SK-N-SH (cell line): Measurements from ENCODE around the gene CHRNE. TPM values are rescaled to one million over a fixed set of nuclear protein-coding genes. Genes with fewer than 3 reads are reported as not detected.

Source experiments
- CTCF ChIA-PET: fragments of 300-600, 350-600 bp; formaldehyde crosslinking; extraction: SDS; loops from one replicate; lab custom pipeline; 2021; lab: Yijun Ruan, JAX
- POLR2A ChIA-PET: fragments of 350-600 bp; sonication (Branson Sonifier 250); formaldehyde crosslinking; extraction: SDS; loops from one replicate; lab custom pipeline; 2020; ENCODE audit warnings: antibody characterized with exemption, inconsistent platforms; lab: Yijun Ruan, JAX
- DNase-seq: peaks from one replicate; pipeline ENCODE4 v3.0.0; 2012
- H2AFZ ChIP-seq: fragments of 200-600 bp; sonication (generic); 2 replicates; pipeline ENCODE4 v1.8.1; 2016; ENCODE audit warnings: antibody characterized with exemption, mild to moderate bottlenecking, low read depth
- H3F3A ChIP-seq: fragments of 200-600 bp; sonication (generic); replicated peaks from 2 replicates; pipeline ENCODE3; 2016; ENCODE audit warnings: antibody characterized with exemption, mild to moderate bottlenecking; ENCODE audit not compliant: insufficient read depth
- H3K27ac ChIP-seq, 2 experiments: fragments of 200-500 bp in 1 of 2; fragments of 200-600 bp in 1 of 2; sonication (Bioruptor generic) in 1 of 2; sonication (generic), shearing (Covaris generic) in 1 of 2; 2 replicates each; pipeline versions ENCODE4 v1.5.1 to v1.6.1; 2014 to 2016; ENCODE audit warnings: low read depth in 2 of 2, inconsistent platforms in 1 of 2, low read length in 1 of 2, mild to moderate bottlenecking in 1 of 2, mixed read lengths in 1 of 2
- H3K27me3 ChIP-seq: fragments of 200-600 bp; sonication (generic), shearing (Covaris generic); 2 replicates; pipeline ENCODE4 v1.6.1; 2016; ENCODE audit warnings: mixed run types; ENCODE audit not compliant: insufficient read depth
- H3K36me3 ChIP-seq, 2 experiments: fragments of 200-500 bp in 1 of 2; fragments of 200-600 bp in 1 of 2; sonication (Bioruptor generic) in 1 of 2; sonication (generic) in 1 of 2; replicated peaks in 1 of 2; 2 replicates each; pipeline versions ENCODE3 to v1.5.1; 2014 to 2016; ENCODE audit warnings: low read length in 1 of 2, mild to moderate bottlenecking in 1 of 2; ENCODE audit not compliant: insufficient read depth in 2 of 2, control insufficient read depth in 1 of 2
- H3K4me1 ChIP-seq, 2 experiments: fragments of 200-500 bp in 1 of 2; fragments of 200-600 bp in 1 of 2; sonication (Bioruptor generic) in 1 of 2; sonication (generic), shearing (Covaris generic) in 1 of 2; 2 replicates each; pipeline versions ENCODE4 v1.5.1 to v1.6.1; 2014 to 2016; ENCODE audit warnings: low read depth in 1 of 2, low read length in 1 of 2, mixed run types in 1 of 2; ENCODE audit not compliant: insufficient read depth in 2 of 2, control insufficient read depth in 1 of 2
- H3K4me2 ChIP-seq: fragments of 200-600 bp; sonication (generic), shearing (Covaris generic); 2 replicates; pipeline ENCODE4 v1.6.1; 2017; ENCODE audit warnings: mixed run types
- H3K4me3 ChIP-seq, 2 experiments: fragments of 200-500 bp in 1 of 2; fragments of 200-600 bp in 1 of 2; sonication (Bioruptor generic) in 1 of 2; sonication (generic), shearing (Covaris generic) in 1 of 2; 2 replicates each; pipeline versions ENCODE4 v1.5.1 to v1.8.1; 2014 to 2016; ENCODE audit warnings: low read depth in 2 of 2, inconsistent platforms in 1 of 2, low read length in 1 of 2, mild to moderate bottlenecking in 1 of 2, mixed read lengths in 1 of 2, moderate library complexity in 1 of 2
- H3K79me2 ChIP-seq: fragments of 200-600 bp; sonication (generic); 2 replicates; pipeline ENCODE4 v1.8.1; 2017; ENCODE audit warnings: mild to moderate bottlenecking; ENCODE audit not compliant: insufficient read depth
- H3K9ac ChIP-seq: fragments of 200-600 bp; sonication (generic); 2 replicates; pipeline ENCODE4 v1.6.1; 2017; ENCODE audit warnings: mixed run types
- H3K9me2 ChIP-seq: fragments of 200-600 bp; sonication (generic); 2 replicates; pipeline ENCODE4 v1.6.1; 2017; ENCODE audit warnings: mixed run types
- H3K9me3 ChIP-seq: fragments of 200-600 bp; sonication (generic); 2 replicates; pipeline ENCODE4 v1.6.1; 2017; ENCODE audit warnings: mixed run types, mild to moderate bottlenecking, moderate library complexity
- H4K20me1 ChIP-seq: fragments of 200-600 bp; sonication (generic); 2 replicates; pipeline ENCODE4 v1.6.1; 2017; ENCODE audit warnings: mild to moderate bottlenecking, mixed run types; ENCODE audit not compliant: insufficient read depth
- CTCF ChIP-seq: fragments of 200-600 bp; sonication (generic); IDR thresholded peaks from 2 replicates; pipeline ENCODE4 v1.6.1; 2017; ENCODE audit warnings: antibody characterized with exemption, mild to moderate bottlenecking, moderate library complexity
- ELF1 ChIP-seq: IDR thresholded peaks from 2 replicates; pipeline ENCODE4 v1.4.0; 2012
- FOSL2 ChIP-seq: IDR thresholded peaks from 2 replicates; pipeline ENCODE4 v1.4.0; 2012; ENCODE audit warnings: low read depth, mild to moderate bottlenecking, moderate library complexity, borderline replicate concordance
- FOXM1 ChIP-seq: IDR thresholded peaks from 2 replicates; pipeline ENCODE4 v1.4.0; 2012; ENCODE audit warnings: low read depth, mild to moderate bottlenecking
- GABPA ChIP-seq: IDR thresholded peaks from 2 replicates; pipeline ENCODE4 v1.4.0; 2012; ENCODE audit warnings: low read depth, mild to moderate bottlenecking
- MAX ChIP-seq: IDR thresholded peaks from 2 replicates; pipeline ENCODE4 v1.4.0; 2012; ENCODE audit warnings: low read depth
- MXI1 ChIP-seq: IDR thresholded peaks from 2 replicates; pipeline ENCODE4 v1.6.1; 2012; ENCODE audit warnings: mild to moderate bottlenecking, low read depth, low read length, improper control_type of control experiment
- NFIC ChIP-seq: IDR thresholded peaks from 2 replicates; pipeline ENCODE4 v1.4.0; 2012; ENCODE audit warnings: borderline replicate concordance
- NRF1 ChIP-seq: IDR thresholded peaks from 2 replicates; pipeline ENCODE4 v1.6.1; 2012; ENCODE audit warnings: low read depth, mild to moderate bottlenecking, low read length
- POLR2AphosphoS5 ChIP-seq: IDR thresholded peaks from 2 replicates; pipeline ENCODE4 v1.6.1; 2012; ENCODE audit warnings: low read depth, low read length
- RAD21 ChIP-seq: IDR thresholded peaks from 2 replicates; pipeline ENCODE4 v1.6.1; 2012; ENCODE audit warnings: mild to moderate bottlenecking, low read length
- REST ChIP-seq: IDR thresholded peaks from 2 replicates; pipeline ENCODE4 v1.6.1; 2012; ENCODE audit warnings: mild to moderate bottlenecking, low read depth, low read length, moderate library complexity
- SIN3A ChIP-seq: IDR thresholded peaks from 2 replicates; pipeline ENCODE4 v1.6.1; 2012; ENCODE audit warnings: low read depth, mild to moderate bottlenecking, low read length, moderate library complexity, borderline replicate concordance
- TAF1 ChIP-seq: IDR thresholded peaks from 2 replicates; pipeline ENCODE4 v1.6.1; 2012; ENCODE audit warnings: low read depth, mild to moderate bottlenecking, low read length, moderate library complexity, borderline replicate concordance
- TCF12 ChIP-seq: IDR thresholded peaks from 2 replicates; pipeline ENCODE4 v1.4.0; 2012
- TEAD4 ChIP-seq: IDR thresholded peaks from 2 replicates; pipeline ENCODE4 v1.4.0; 2012; ENCODE audit warnings: mild to moderate bottlenecking, borderline replicate concordance; ENCODE audit not compliant: insufficient read depth
- WGBS: methylation state at CpG from one replicate; pipeline ENCODE4 v1.1.6; 2017; ENCODE audit warnings: low lambda C conversion rate; 5-methylcytosine and 5-hydroxymethylcytosine counted together
- polyA plus RNA-seq, 3 experiments: library from polyadenylated mRNA; depleted of rRNA; stranded (reverse); fragments of >200 nt; gene quantifications; 2 replicates each; pipeline ENCODE4 v1.2.3, GENCODE V29; 2012
- TF ChIP-seq, protein P1 (sequence below): IDR thresholded peaks from 2 replicates; pipeline ENCODE4 v1.4.0; 2012; ENCODE audit warnings: low read depth, borderline replicate concordance

CHRNE gene
- polyA plus RNA-seq, 1 of the 3 experiments (the other 2 are of a cell fraction), result 0.71 TPM

DNA sequence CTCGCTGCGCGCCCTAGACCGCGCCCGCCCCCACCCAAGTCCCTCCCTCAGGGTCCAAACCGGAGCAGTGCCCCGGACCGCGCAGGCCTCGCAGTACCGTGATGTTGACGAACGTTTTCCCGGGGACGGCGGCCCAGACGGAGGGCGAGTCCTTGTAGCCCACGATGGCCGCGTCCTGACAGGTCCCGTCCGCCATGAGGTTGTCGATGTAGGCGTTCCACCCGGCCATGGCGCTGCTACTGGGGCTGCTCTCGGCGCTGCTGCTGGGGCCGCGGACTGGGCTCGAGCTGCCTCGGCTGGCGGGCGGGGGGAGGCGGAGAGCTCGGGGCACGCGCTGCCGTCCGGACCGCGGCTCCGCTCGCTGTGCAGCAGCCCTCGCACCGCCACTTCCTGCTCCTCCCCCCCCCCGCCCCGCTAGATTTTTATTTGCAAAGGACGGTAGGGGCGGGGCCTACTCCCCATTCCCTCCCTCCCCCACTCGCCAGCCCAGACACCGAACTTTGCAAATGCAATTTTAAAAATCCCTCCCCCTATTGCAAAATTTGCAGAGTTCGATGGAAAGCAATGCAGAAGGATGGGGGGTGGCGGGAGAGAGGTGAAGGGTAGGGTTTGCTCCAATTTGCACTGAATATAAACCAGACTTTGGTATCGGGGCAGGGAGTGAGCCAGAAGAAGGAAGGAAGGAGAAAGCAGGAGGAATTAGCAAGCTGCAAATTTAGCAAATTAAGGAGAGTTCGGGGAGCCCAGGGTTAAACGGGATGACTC lies 45.5 kb upstream of the CHRNE start, which contains the start of gene PFN1 (continued):
- no peak for TF ChIP-seq CTCF
- peak; percentile 41 for TF ChIP-seq MAX
- TF ChIP-seq TCF12, result no peak; the same call in 1 of the 2 replicates
- no peak for TF ChIP-seq RAD21
- peak; percentile 16; the same call in 1 of the 2 replicates for TF ChIP-seq TEAD4
- peak; percentile 76 for TF ChIP-seq ELF1
- no peak; the same call in 1 of the 2 replicates for TF ChIP-seq REST
- TF ChIP-seq NRF1, result no peak
- TF ChIP-seq FOSL2, result no peak

DNA sequence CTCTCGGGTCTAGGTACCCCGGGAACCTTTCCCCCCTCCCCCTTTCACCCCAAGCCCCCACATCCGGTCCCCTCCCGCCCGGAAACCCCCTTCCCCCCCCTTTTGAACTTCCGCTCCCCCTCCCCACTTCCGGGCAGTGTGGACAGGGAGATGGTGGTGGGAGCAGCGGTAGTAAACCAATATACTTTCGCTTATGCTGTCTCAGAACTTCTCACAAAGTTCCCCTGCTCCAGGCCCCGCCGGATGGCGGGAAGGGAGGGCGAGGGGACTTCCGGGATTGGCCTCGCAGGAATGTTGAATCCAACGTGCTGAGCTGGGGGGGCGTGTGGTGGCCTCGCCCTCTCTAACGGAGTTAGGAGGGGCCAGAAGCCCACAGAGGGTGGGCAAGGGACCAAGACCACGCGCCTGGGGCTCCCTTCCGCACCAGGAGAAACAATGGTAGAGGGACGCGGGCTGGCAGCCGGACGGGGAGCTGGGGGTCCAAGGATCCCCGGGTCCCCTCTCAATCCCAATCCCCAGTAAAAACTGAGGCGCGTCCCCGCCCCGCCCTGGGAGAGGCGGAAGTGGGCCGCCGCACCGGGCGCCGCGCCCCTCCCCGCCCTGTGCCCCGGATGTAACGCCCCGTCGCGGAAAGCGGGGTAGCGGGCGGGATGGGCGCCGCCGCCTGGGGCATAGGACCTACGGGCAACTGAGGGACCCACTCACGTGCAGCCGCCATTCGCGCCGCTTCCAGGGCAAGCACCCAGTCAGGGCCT lies 44.7 kb upstream of the CHRNE start:
- H3K27ac ChIP-seq, result peak overlapping the region; percentile 97 to 100
- no peak for TF ChIP-seq CTCF
- peak; percentile 69 for TF ChIP-seq ELF1
- peak; percentile 34 for TF ChIP-seq TAF1
- TF ChIP-seq, protein P1, sequence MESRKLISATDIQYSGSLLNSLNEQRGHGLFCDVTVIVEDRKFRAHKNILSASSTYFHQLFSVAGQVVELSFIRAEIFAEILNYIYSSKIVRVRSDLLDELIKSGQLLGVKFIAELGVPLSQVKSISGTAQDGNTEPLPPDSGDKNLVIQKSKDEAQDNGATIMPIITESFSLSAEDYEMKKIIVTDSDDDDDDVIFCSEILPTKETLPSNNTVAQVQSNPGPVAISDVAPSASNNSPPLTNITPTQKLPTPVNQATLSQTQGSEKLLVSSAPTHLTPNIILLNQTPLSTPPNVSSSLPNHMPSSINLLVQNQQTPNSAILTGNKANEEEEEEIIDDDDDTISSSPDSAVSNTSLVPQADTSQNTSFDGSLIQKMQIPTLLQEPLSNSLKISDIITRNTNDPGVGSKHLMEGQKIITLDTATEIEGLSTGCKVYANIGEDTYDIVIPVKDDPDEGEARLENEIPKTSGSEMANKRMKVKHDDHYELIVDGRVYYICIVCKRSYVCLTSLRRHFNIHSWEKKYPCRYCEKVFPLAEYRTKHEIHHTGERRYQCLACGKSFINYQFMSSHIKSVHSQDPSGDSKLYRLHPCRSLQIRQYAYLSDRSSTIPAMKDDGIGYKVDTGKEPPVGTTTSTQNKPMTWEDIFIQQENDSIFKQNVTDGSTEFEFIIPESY, result no peak
- TF ChIP-seq FOXM1, result no peak
- peak; percentile 71; the same call in 1 of the 2 replicates for TF ChIP-seq SIN3A
- peak; percentile 64 for TF ChIP-seq MAX
- TF ChIP-seq POLR2AphosphoS5, result peak; percentile 65
- TF ChIP-seq GABPA, result peak; percentile 75
- TF ChIP-seq MXI1, result peak; percentile 67; the same call in 1 of the 2 replicates
- no peak for TF ChIP-seq NFIC
- H3K4me2 ChIP-seq, result peak overlapping the region; percentile 98
- DNase-seq, result peak; percentile 81
- CTCF ChIA-PET, result interaction anchor here (0.7 to 1.5 kb wide), 5 partner anchors 13 to 59 kb away, joined by 3 to 4 read pairs (median 3); no protein-coding TSS in a partner anchor
- H3K79me2 ChIP-seq, result peaks cover 82% of the 10 kb centered on the region
- H3K4me1 ChIP-seq, result peaks cover 23 to 44% of the 10 kb centered on the region in 2 experiments
- H3K27me3 ChIP-seq, result no peaks in the 10 kb centered on the region
- no peaks in the 10 kb centered on the region for H3K9me2 ChIP-seq
- peaks cover 63% of the 10 kb centered on the region for H3F3A ChIP-seq
- POLR2A ChIA-PET, result interaction anchor here (0.7 to 4.3 kb wide), 2 partner anchors 20 to 39 kb away, joined by 4 to 32 read pairs; partner anchors contain the start of gene SPAG7
- H3K9ac ChIP-seq, result peak overlapping the region; percentile 99
- no peak overlapping the region for H2AFZ ChIP-seq
- WGBS, result 2% methylated on average over 13 of the region's 56 CpGs
- peaks cover 33 to 39% of the 10 kb centered on the region in 2 experiments for H3K36me3 ChIP-seq
- no peaks in the 10 kb centered on the region for H3K9me3 ChIP-seq
- H3K4me3 ChIP-seq, result peak overlapping the region; percentile 79 to 99
- H4K20me1 ChIP-seq, result peaks cover 45% of the 10 kb centered on the region
